ENCODE measurements around the gene ANTXRL.
"Not testable (repeated sequence)": the region's sequence is repeated elsewhere in the genome, so short reads cannot be mapped to it uniquely, and the experiment has no call there.

Gene ANTXRL

GRCh38 chr10:46286991-46287693, at the start of gene ANTXRL:
TSS of gene ANTXRL (plus strand) at chr10:46286997. CDS start at chr10:46287263, 266 bp downstream.
- no peak for DNase-seq (ENCODE audit: low read depth in 2 of 2)

- DNase-seq (ENCODE audit: low read depth in 2 of 2): no peak
Observed at GRCh38 chr10:46237815-46238510, 48.8 kb upstream of the ANTXRL start.

DNA sequence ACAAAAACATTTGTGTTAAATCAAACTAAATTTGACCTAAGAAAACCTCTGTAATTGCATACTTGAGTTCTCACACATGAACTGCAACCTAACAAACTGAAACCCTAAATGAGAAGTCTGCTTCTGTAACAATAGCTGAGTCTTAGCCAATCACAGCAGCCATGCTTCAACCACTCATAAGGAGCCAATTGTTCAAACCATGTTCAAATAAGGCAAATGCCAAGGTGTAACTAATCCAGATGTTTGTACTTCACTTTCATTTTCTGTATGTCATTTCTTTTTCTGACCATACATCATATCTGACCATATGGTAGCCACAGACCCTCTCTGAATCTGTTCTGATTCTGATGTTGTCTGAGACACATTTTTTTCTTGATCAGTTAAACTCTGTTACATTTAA, 47.5 kb upstream of the ANTXRL start:
- no peak for DNase-seq (ENCODE audit: low read depth in 2 of 2)

DNA sequence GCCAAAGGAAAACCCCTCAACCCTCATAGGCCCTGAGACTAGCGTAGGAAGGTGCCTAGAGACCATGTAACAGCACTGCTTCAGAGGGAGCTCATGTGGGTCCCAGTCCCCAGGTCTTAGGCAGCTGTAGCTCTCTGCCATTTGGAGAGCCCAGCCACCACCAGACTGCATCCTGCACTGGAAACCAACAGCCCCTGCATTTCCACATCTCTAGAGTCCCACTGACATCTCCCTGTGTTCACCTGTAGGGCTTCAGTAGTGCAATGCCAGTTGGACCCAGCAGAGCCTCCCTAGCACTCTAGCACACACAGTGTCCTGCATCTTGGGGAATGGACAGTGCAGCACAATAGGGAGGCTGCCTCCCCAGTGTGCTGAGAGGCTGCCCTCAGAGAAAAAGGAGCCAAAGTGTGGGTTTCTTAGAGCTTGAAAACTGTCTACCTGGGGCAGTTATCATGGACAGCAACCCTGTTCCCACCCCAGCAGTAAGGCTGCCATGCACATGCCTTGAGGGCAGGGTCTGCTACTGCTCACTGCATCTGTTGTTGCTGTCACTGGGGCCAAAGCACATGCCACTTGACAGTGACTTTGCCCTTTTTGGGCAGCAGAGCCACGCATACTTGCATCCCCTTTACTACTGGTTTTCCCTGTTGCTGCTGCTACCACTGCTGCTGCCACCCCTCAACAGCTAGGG, 46.7 kb upstream of the ANTXRL start:
- no peak for DNase-seq (ENCODE audit: low read depth in 2 of 2)

DNA sequence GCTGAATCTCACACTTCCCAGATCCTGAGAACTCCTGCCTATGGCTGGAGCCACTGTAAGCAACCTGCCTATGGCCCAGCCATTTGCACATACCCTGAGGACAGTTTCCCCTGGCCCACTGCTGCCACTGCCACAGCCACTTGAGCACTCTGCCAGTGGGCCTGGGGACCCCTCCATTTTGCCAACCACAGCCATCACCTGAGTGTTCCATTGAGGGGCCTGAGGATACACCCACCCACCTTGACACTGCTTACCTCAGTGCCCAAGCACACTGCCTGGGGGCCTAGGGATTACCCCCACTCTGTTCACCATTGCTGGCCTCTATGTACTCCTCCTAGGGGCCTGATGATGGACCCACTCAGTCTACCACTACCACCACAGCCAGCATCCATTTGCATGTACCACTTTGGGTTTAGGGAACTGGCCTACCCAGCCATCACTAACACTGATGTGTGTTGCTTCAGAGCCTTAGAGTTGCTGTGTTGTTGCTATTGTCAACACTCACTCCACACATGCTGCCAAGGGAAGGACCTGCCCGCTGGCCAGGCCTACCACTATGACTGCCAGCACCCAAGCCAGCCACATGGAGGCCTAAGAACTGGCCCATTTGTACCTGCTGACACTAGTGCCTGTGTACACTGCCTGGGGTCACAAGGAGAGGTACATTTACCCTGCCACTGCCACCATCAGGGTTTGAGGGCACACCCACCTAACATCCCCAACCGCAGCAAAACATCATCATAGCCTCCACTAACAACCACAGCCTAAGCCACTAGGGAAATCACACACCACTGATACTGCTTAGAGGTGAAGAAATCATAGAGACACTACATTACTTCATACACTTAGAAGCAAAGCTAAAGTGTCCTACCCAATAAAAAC, 45.9 kb upstream of the ANTXRL start:
- no peak for DNase-seq (ENCODE audit: low read depth in 2 of 2)

- DNase-seq (ENCODE audit: low read depth in 2 of 2): no peak
Observed at GRCh38 chr10:46245381-46245900, 41.4 kb upstream of the ANTXRL start.

DNA sequence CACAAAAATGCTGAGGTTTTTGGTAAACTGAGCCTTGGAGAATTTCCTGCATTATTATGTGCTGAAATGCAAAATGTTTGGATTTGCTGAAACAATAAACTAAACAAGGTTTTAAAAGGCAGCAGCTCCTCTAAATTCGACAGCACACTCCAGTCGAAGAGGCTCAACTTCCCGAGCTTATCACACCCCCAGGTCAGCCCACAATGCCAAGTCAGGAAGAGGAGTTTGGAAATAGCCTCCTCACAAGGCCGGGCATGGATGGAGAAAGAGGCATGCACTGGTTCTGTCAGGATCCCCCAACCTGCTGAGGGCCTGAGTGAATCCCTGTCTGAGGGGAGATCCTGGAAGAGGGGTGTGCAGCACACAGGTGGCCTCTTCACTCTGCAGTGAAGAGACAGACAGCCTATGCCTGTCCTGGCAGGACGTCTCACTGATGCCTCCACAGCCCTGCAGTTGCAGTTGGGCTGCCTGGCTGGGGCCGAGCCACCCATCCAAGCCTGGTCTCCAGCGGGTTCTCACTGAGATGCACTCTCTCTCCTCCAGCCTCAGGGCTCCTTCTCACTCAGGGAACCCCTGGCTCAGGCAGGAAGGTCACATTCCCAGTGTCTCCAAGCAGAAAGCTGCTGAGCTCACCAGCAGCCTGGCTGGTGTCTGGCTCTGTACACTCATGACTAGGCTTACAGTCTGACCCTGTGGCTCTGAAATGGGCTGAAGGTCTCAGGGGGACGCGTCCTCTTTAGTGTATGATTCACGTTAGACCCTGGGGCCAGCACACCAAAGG, 40.2 kb upstream of the ANTXRL start:
- not testable (repeated sequence) for DNase-seq (ENCODE audit: low read depth in 2 of 2)

DNA sequence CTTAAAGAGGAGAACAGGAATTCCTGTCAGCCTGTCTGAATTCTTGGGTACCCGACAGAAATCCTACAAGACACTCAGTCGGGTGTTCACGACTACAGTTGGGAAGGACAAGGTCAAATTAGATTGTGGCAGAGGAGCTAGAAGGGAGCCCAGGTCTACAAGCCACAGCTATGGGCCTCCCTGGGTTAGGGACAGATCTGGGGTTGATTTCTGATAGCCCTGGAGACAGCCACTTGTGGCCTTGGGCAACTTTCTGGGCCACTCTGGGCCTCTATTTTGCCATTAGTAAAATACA, 39.7 kb upstream of the ANTXRL start:
- DNase-seq (ENCODE audit: low read depth in 2 of 2): no peak

DNA sequence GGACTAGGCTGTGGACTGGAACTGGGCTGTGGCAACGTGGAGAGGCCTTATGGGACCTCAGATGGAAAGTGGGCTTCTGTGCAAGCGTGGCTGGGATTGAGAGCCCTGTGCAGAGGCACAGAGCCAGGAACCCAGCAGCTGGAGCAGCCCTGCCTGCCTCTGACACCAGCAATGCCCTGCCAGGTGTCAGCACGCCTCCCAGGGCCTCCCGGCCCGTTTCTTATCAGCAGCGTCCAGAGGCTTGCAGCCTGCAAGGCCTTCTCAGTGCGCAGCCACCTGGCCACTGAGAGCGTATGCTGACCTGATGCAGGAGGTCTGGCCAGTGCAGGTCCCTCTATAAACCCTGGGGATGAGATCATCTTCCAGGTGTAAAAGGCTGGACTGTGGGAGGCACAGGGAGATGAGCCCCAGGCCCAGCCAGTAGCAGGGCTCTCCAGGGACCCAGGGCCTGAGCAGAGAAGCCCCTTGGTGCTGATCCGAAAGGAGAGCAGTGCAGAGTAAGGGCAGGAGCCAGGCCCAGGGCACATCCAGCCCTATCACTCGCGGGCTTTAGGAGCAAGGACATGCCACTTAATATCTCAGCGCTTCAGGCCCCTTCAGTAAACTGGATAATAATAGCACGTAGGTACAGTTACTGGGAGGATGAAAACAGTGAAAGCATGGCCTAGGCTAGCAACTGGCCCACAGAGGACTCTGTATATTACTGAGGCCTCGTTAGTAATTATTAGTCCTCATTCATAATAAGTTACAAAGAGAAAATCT, 38.8 kb upstream of the ANTXRL start:
- no peak for DNase-seq (ENCODE audit: low read depth in 2 of 2)

GRCh38 chr10:46248651-46249146, 38.1 kb upstream of the ANTXRL start:
- no peak for DNase-seq (ENCODE audit: low read depth in 2 of 2)

DNA sequence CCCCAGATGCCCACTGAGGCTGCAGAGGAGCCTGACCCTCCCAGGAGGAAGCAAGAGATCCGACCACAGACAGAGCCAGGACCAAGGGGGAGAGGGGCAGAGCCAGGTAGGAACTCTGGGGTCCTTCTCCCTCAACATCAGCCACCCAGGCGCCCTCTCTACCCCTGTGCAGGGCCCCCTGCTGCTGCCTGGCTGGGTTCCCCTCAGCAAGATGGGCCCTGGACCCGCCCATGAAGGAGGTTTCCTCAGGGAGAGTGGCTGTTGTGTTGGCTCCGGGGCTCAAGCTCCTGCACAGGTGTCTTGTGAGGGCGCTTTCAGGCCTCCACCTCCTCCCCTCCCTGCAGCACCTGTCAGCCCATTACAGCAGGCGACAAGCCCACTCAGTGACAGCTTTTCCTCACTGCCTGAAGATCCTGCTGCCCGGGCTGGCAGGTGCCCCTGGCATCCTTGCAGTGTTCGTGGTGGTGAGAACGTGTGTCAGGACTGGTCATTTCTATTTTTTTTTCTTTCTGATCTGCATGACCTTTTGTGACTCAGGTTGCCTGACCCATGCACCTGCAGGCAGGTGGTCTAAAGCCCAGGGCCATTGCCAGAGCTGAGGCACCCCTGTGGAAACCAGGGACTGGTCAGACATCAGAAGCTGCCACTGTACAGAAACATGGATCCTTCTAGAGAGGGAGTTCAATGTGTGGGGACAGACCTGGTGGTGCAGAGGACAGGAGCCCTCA, 37.0 kb upstream of the ANTXRL start:
- not testable (repeated sequence) for DNase-seq (ENCODE audit: low read depth in 2 of 2)

GRCh38 chr10:46250481-46250880, 36.3 kb upstream of the ANTXRL start:
- no peak for DNase-seq (ENCODE audit: low read depth in 2 of 2)

- no peak for DNase-seq (ENCODE audit: low read depth in 2 of 2)
Observed at GRCh38 chr10:46250898-46251856, 35.6 kb upstream of the ANTXRL start.

DNA sequence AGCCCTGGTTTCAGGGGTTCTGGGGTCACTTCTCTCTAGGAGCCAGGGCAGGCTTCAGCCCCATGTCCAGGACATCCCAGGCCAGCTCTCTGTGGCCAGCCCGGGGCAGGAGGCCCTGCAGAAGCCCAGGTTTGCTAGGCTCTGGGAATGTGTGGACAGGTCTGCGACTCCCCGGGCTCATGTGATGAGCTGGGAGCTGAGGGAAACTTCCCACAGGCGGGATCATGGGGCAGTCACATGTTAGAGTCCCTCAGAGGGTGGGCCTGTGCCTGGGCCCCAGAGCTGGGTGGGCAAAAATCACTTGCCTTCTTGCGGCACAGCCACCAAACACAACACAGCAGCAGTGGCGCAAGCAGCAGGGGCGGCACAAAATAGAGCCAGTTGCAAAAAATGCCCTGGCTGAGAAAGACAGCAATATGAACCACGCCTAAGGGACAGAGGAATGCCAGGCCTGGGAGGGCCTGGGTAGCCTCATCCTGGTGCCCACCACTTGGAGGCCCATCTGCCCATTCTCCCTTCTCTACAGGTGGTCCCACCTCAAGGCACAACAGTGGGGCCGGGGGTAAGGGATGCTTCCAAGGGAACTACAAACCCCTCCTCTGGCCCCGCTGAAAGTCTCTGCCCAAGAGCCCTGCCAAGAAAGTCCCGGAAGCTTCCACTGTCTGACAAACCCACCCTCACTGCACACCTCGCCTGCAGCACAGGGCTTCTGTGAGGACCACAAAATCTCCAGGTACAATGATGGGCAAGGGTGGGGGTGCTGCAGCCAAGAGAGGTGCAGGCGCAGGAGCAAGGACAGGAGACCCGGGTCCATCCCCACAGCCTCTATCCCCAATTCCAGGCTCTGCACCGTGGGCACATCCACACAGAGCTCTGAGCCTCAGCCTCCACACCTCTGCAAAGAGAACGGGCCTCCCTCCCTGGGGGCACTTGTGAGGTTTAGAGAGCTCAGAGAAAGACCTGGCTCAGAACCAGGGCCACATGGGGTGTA, 34.6 kb upstream of the ANTXRL start:
- DNase-seq (ENCODE audit: low read depth in 2 of 2): no peak

- DNase-seq (ENCODE audit: low read depth in 2 of 2): no peak
Observed at GRCh38 chr10:46253076-46254006, 33.5 kb upstream of the ANTXRL start.

DNA sequence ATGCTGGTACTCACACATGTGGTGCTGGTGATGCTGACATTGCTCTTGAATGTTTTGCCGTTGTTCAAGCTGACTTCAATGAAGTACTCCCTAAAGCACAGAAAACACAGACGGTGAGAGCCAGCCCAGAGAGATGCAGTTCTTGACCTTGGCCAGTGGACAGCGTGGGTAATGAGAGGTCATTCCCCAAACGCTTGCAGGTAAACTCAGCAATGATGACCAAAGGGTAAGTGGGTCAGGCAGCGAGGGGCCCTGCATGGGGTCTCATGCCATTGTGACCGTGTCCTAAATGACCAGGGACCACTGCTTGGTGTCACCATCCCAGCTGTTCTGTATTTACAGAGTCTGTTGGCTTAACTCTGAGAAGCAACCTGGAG, 32.8 kb upstream of the ANTXRL start:
- DNase-seq (ENCODE audit: low read depth in 2 of 2): no peak
